ENCODE results near the gene CLIP1.
"Not testable (repeated sequence)": the region's sequence is repeated elsewhere in the genome, so short reads cannot be mapped to it uniquely, and the experiment has no call there.

DNA sequence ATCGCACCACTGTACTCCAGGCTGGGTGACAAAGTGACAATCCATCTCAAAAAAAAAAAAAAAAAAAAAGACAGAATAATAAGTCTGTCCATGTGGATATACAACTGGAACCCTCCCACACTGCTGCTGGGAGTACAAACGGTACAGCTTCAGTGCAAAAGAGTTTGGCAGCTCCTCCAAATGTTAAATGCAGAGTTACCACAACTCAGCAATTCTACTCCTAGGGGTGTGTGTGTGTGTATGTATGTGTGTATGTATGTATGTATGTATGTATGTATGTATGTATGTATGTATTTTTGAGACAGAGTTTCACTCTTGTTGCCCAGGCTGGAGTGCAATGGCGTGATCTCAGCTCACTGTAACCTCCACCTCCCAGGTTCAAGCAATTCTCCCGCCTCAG is 163.5 kb downstream of the CLIP1 start:
- not testable (repeated sequence) for TF ChIP-seq EZH2, CTCF (IDR thresholded peaks at IDR 0.05)

Data from neural progenitor cell (in vitro differentiated cells).